KOPT-K1 (cell line): Measurements from ENCODE around the gene HEATR9.

ENCODE experiments used
- H3K27ac ChIP-seq: fragments of 200-600 bp; sonication (generic); 2 replicates; pipeline ENCODE4 v1.5.1; 2016; ENCODE audit warnings: antibody characterized with exemption, mild to moderate bottlenecking, low read depth, low read length; ENCODE audit not compliant: poor library complexity, severe bottlenecking
- H3K36me3 ChIP-seq: fragments of 200-600 bp; sonication (generic); 2 replicates; pipeline ENCODE4 v1.5.1; 2017; ENCODE audit warnings: antibody characterized with exemption, mild to moderate bottlenecking, low read length, moderate library complexity; ENCODE audit not compliant: insufficient read depth
- H3K9me3 ChIP-seq: fragments of 200-600 bp; sonication (generic); 2 replicates; pipeline ENCODE4 v1.5.1; 2017; ENCODE audit warnings: antibody characterized with exemption, low read length, mild to moderate bottlenecking; ENCODE audit not compliant: insufficient read depth, poor library complexity, severe bottlenecking

The HEATR9 gene

DNA sequence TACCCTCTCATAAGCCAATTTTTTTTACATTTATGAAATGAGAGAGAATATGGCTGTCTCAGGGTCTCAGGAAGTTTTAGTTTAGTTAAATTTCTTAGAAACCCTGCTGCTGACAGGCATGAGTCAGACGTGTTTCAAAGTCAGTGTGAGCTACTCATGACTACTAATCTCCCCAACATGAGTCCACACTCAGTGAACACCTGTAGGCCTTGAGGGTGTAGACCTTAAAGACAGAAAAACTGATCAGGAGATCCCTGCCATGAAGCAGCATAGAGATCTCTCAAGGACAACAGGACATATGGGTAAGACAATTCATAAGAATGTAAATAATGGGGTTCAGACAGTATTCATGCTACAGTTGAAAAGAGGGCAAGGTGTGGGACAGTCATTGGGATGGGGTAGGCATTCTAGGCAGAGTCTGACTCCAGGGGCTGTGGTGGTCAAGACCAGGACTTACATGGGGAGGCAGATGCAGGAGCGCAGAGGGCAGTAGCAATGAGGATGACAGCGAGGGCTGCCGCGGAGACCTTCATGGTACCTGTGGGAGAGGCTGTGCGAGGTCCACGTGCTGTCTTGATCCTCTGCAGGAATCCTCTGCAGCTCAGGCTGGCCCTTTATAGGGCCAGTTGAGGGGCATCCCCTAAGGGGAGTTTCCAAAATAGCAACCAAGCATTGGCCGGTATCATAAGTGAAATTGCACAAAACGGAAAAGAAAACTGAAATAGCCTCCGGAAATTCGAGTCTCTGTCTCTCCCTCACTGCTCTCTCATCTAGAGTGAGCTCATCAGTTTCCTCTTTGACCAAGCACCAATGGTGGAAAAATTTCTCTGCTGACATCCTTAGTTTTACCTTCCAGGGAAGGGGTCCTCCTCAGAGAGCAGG, 11.3 kb upstream of the HEATR9 start, which contains the start of gene CCL5:
TSS of gene CCL5 (minus strand) at position 588 of the 882 bp plus-strand sequence.
- no peaks in the 10 kb centered on the region for H3K36me3 ChIP-seq
- no peaks in the 10 kb centered on the region for H3K9me3 ChIP-seq
- H3K27ac ChIP-seq = no peak within 1 kb of the TSS

GRCh38 chr17:35878361-35878760, 9.7 kb upstream of the HEATR9 start:
- Histone ChIP-seq H3K9me3 (no peaks in the 10 kb centered on the region), H3K27ac (no peak overlapping the region), H3K36me3 (no peaks in the 10 kb centered on the region)

DNA sequence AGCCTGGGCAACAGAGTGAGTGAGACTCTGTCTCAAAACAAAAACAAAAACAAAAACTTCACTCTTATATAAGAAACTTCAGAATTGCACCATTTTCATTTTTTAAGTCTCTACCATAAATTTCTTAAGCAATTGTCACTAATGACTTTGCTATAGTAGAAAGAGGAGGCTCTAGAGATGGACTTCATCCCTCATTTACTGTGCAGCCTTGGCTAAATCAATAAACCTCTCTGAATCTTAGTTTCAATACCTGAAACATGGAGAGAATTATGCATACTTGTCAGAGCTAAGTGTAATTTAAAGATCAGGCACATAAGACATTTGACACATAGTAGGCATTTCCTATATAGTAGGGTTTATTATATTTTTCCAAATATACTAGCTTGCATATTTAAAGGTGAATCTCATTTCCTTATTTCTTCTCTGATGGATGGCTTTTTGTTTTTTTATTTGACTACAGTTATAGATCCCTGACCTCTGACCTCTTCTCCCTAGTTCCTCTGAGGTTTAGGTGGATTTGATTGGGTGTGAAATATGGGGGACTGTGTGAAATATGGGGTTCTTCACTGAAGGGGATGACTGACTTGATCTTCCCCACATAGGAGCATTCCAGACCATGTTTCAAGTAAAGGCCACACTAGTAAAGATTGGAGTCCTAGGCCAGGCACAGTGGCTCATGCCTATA, 8.8 kb upstream of the HEATR9 start:
- Histone ChIP-seq H3K27ac (no peak overlapping the region), H3K9me3 (no peaks in the 10 kb centered on the region), H3K36me3 (no peaks in the 10 kb centered on the region)

- no peak overlapping the region for H3K27ac ChIP-seq
- no peaks in the 10 kb centered on the region for H3K9me3 ChIP-seq
- H3K36me3 ChIP-seq = no peaks in the 10 kb centered on the region
Observed at GRCh38 chr17:35876534-35876933, 7.8 kb upstream of the HEATR9 start.

- H3K36me3 ChIP-seq = no peaks in the 10 kb centered on the region
- H3K9me3 ChIP-seq = no peaks in the 10 kb centered on the region
- no peak overlapping the region for H3K27ac ChIP-seq
Observed at GRCh38 chr17:35875800-35876139, 7.1 kb upstream of the HEATR9 start.

DNA sequence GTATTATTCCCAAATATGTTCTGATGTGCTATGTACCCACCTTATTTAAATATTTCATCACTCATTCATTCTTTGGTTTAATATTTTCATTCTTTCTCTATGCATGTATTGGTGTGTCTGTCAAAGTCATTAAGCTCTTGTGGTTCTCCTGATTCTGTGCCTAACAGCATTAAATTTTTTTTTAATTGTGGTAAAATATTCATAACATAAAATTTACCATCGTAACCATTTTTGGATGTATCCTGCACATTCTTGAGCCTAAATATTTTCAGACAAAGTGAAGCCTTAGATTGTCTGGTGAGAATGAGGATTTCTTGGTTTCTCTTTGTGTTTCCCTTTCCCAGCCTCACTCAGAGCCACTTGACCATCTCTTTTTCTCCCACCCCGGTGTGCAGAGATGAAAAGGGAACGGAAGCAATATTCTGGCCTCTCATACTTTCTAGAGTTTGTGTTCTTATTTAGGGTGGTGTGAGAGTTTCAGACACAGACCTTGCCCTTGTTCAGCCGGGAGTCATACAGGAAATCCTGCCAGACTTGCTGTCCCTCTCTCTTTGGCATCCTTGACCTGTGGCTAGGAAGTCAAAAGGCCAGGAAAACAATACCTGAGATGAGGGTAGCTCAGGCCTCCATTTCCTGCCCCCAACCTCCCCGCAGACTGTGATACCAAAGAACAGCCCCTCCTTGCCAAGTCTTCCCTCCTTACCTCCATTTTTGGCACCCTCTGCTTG, 6.5 kb upstream of the HEATR9 start:
- Histone ChIP-seq H3K27ac (no peak overlapping the region), H3K36me3 (no peaks in the 10 kb centered on the region), H3K9me3 (no peaks in the 10 kb centered on the region)

- no peak overlapping the region for H3K27ac ChIP-seq
- H3K36me3 ChIP-seq = no peaks in the 10 kb centered on the region
- H3K9me3 ChIP-seq = no peaks in the 10 kb centered on the region
Observed at GRCh38 chr17:35872196-35872980, 3.7 kb upstream of the HEATR9 start.

GRCh38 chr17:35870906-35871819, 2.5 kb upstream of the HEATR9 start:
- Histone ChIP-seq H3K27ac (no peak overlapping the region), H3K36me3 (no peaks in the 10 kb centered on the region), H3K9me3 (no peaks in the 10 kb centered on the region)

- Histone ChIP-seq H3K36me3 (no peaks in the 10 kb centered on the region; the same call in 1 of the 2 replicates), H3K9me3 (no peaks in the 10 kb centered on the region), H3K27ac (no peak overlapping the region)
Observed at GRCh38 chr17:35867574-35867973, 1.1 kb downstream of the HEATR9 start.

DNA sequence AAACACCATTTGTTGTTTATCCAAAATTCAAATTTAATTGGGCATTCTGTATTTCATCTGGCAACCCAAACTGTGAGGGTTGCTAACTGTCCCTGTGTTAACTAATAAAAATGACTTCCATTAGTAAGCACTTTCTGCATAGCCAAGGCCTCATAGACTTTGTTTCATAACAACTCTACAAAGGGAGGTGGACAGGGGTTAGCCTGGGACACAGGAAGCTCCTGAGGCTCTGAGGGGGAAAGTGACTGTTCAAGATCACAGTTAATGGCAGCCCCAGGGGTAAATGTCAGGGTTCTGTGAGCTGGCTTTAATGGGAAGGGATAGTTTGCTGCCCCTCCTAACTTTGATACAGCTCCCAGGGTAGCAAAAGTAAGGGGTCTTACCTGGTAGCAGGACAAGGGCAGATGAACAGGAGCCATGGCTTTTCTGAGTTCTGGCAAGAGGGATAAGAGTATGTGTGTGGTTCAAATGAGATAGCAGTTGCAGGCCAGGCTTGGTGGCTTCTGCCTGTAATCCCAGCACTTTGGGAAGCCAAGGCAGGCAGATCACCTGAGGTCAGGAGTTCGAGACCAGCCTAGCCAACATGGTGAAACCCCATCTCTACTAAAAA, 2.2 kb downstream of the HEATR9 start:
- Histone ChIP-seq H3K27ac (no peak overlapping the region), H3K36me3 (no peaks in the 10 kb centered on the region; the same call in 1 of the 2 replicates), H3K9me3 (no peaks in the 10 kb centered on the region)

DNA sequence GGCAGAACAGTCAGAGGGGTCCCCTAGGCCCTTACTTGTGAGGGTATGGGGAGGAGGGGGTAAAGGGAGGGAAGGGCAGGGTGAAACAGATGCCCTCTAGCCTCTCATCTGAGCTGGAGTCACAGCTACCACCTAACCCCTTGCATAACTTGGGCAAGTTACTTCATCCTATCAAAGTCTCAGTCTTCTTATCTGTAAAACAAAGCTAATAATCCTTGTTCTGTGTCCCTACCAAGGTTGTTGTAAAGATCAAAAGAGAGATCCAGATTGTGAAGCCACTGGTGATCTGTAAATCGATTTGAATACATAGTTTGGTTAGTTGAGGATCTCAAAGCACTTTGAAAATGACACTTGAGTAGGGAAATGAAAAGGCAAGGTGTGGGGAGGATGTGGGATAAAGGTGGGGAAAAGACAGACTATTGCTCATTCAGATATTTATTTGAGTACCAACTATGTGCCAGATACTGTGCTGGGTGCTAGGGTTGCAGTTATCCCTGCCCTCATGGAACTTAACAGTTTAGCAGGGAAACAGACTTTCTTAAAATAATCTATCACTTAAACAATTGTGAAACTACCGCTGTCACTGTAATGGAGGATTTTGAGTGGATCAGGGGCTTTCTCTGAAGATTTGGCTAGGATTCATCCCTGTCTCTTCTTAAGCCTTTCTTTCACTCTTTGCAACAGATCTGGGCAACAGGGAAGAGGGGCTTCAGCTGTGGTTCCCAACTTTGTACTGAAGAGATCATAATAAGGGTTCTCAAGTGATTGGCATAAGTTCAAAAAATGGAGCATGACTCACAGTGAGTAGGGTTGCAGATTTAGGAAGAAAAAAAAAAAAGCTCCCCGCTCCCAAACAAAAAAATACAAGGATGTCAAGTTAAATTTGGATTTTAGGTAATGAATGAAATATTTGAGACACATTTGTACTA, 3.0 kb downstream of the HEATR9 start:
- Histone ChIP-seq H3K9me3 (no peaks in the 10 kb centered on the region), H3K27ac (no peak overlapping the region), H3K36me3 (no peaks in the 10 kb centered on the region; the same call in 1 of the 2 replicates)

DNA sequence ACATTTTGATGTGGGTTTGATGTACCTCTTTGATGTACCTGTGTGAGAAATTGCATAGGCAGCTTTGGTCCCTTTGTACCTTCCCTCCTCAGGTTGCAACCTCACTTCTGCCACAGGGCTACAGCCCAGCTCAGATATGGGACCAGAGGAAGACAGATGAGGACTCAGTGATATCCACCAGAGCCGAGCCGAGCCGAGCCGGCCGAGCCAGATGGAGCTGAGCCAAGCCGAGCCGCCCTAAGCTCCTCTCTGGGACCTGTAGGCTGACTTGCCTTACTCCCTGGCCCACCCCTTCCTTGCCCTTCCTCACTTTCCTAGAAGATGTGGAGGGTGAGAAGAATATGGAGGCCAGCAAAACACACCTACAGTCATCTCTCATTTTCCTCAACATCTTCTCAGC, 3.8 kb downstream of the HEATR9 start:
- Histone ChIP-seq H3K9me3 (no peaks in the 10 kb centered on the region), H3K27ac (no peak overlapping the region), H3K36me3 (no peaks in the 10 kb centered on the region; the same call in 1 of the 2 replicates)

DNA sequence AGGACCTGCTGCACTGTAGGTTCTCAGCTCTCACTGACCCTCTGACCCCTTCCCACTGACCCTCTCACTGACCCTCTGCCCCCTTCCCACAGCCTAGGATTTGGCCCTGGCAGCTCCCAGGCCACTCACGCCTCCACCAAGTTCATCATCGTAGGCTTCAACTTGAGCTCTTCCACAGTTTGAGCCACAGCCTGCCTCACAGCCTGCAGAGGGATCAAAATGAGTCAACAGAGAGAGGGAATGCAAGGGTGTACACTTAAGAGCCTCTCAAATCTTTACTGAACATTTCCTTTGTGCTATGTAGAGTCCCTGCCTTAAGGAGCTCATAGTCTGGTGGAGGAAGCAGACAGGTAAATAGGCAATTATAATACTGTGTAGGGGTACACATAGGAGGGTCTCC, 12.1 kb downstream of the HEATR9 start:
- Histone ChIP-seq H3K9me3 (no peaks in the 10 kb centered on the region), H3K36me3 (peaks cover 52% of the 10 kb centered on the region), H3K27ac (no peak overlapping the region)
